IMR-90 (cell line): ENCODE data around the gene SP9. TPM values are rescaled to one million over a fixed set of nuclear protein-coding genes. Genes with fewer than 3 reads are reported as not detected.

Source experiments
- ATAC-seq: fragments of 200-7000 bp; cut with Tn5 transposase; 2 replicates; pipeline ENCODE4 v1.9.1; 2020; ENCODE audit warnings: low read depth, mild to moderate bottlenecking, moderate library complexity
- BruUV-seq: library from RNA; stranded (reverse); fragments of 400-500 nt; replicated peaks from 2 replicates; lab custom pipeline; 2021; lab: Mats Ljungman, UMichigan
- CTCF ChIA-PET: fragments of 300-600 bp; formaldehyde crosslinking; extraction: SDS; loops from one replicate; lab custom pipeline; 2021; ENCODE audit warnings: antibody characterized with exemption; lab: Yijun Ruan, JAX
- POLR2A ChIA-PET: fragments of 300-600 bp; sonication (Branson Sonifier 250); formaldehyde crosslinking; loops from one replicate; lab custom pipeline; 2022; ENCODE audit warnings: antibody characterized with exemption; ENCODE audit not compliant: unreplicated experiment; lab: Charles Lee
- DNase-seq: peaks from one replicate; pipeline ENCODE4 v3.0.0; 2013
- H2AFZ ChIP-seq: replicated peaks from 2 replicates; pipeline ENCODE3; 2013; ENCODE audit warnings: low read length, mild to moderate bottlenecking; ENCODE audit not compliant: poor library complexity
- H2AK5ac ChIP-seq: 2 replicates; pipeline ENCODE4 v1.6.1; 2013; ENCODE audit warnings: low read depth, low read length, inconsistent platforms
- H2AK9ac ChIP-seq: replicated peaks from 2 replicates; pipeline ENCODE3; 2013; ENCODE audit warnings: mild to moderate bottlenecking, low read depth, low read length, moderate library complexity; ENCODE audit not compliant: poor library complexity
- H2BK120ac ChIP-seq: 2 replicates; pipeline ENCODE4 v1.6.1; 2013; ENCODE audit warnings: low read depth, low read length, inconsistent platforms
- H2BK15ac ChIP-seq: 3 replicates; pipeline ENCODE4 v1.6.1; 2013; ENCODE audit warnings: low read depth, low read length, inconsistent platforms
- H2BK20ac ChIP-seq: 2 replicates; pipeline ENCODE4 v1.6.1; 2013; ENCODE audit warnings: low read depth, mild to moderate bottlenecking, inconsistent platforms, low read length, moderate library complexity
- H2BK5ac ChIP-seq: 2 replicates; pipeline ENCODE4 v1.6.1; 2013; ENCODE audit warnings: mild to moderate bottlenecking, low read depth, low read length, inconsistent platforms; ENCODE audit not compliant: poor library complexity, severe bottlenecking
- H3K14ac ChIP-seq: replicated peaks from 2 replicates; pipeline ENCODE4 v1.6.1; 2013; ENCODE audit warnings: low read depth, low read length, inconsistent platforms
- H3K18ac ChIP-seq: 2 replicates; pipeline ENCODE4 v1.6.1; 2013; ENCODE audit warnings: low read depth, low read length, control low read depth
- H3K23ac ChIP-seq: 2 replicates; pipeline ENCODE4 v1.6.1; 2013; ENCODE audit warnings: low read depth, low read length, inconsistent platforms
- H3K27ac ChIP-seq: 2 replicates; pipeline ENCODE4 v1.5.1; 2013; ENCODE audit warnings: mild to moderate bottlenecking, control low read depth, low read length; ENCODE audit not compliant: insufficient read depth
- H3K27me3 ChIP-seq: 2 replicates; pipeline ENCODE4 v1.6.1; 2013; ENCODE audit warnings: low read length; ENCODE audit not compliant: control insufficient read depth, insufficient read depth
- H3K36me3 ChIP-seq: 2 replicates; pipeline ENCODE4 v1.6.1; 2013; ENCODE audit warnings: low read length, mixed read lengths; ENCODE audit not compliant: control insufficient read depth, insufficient read depth
- H3K4ac ChIP-seq: 2 replicates; pipeline ENCODE4 v1.6.1; 2013; ENCODE audit warnings: low read depth, low read length, inconsistent platforms
- H3K4me1 ChIP-seq: 2 replicates; pipeline ENCODE4 v1.6.1; 2013; ENCODE audit warnings: low read length, mixed read lengths; ENCODE audit not compliant: control insufficient read depth, insufficient read depth
- H3K4me2 ChIP-seq: 2 replicates; pipeline ENCODE4 v1.6.1; 2013; ENCODE audit warnings: low read depth, mild to moderate bottlenecking, control low read depth, low read length, moderate library complexity
- H3K4me3 ChIP-seq: 2 replicates; pipeline ENCODE4 v1.5.1; 2013; ENCODE audit warnings: low read depth, mild to moderate bottlenecking, control low read depth, low read length, moderate library complexity; ENCODE audit not compliant: insufficient read depth
- H3K56ac ChIP-seq: 2 replicates; pipeline ENCODE4 v1.6.1; 2013; ENCODE audit warnings: low read length, inconsistent platforms; ENCODE audit not compliant: insufficient read depth; ENCODE audit errors: extremely low read depth
- H3K79me1 ChIP-seq, 2 experiments: 2 replicates each; pipeline ENCODE4 v1.6.1; 2013; ENCODE audit warnings: low read length in 2 of 2, inconsistent platforms in 1 of 2, low read depth in 1 of 2
- H3K9ac ChIP-seq: 2 replicates; pipeline ENCODE4 v1.6.1; 2013; ENCODE audit warnings: low read depth, low read length, control low read depth
- H3K9me1 ChIP-seq: 2 replicates; pipeline ENCODE4 v1.6.1; 2013; ENCODE audit warnings: low read length, inconsistent platforms; ENCODE audit not compliant: insufficient read depth
- H3K9me3 ChIP-seq: 2 replicates; pipeline ENCODE4 v1.6.1; 2013; ENCODE audit warnings: low read length; ENCODE audit not compliant: control insufficient read depth, insufficient read depth
- H4K20me1 ChIP-seq: 2 replicates; pipeline ENCODE4 v1.6.1; 2013; ENCODE audit warnings: low read length, inconsistent platforms; ENCODE audit not compliant: insufficient read depth
- H4K5ac ChIP-seq: 2 replicates; pipeline ENCODE4 v1.6.1; 2013; ENCODE audit warnings: mild to moderate bottlenecking, low read depth, low read length, control low read depth
- H4K8ac ChIP-seq, 2 experiments: 2 replicates each; pipeline ENCODE4 v1.6.1; 2013; ENCODE audit warnings: low read depth in 2 of 2, low read length in 2 of 2, control low read depth in 1 of 2, inconsistent platforms in 1 of 2
- H4K91ac ChIP-seq: 2 replicates; pipeline ENCODE4 v1.6.1; 2013; ENCODE audit warnings: low read depth, low read length, inconsistent platforms; ENCODE audit not compliant: insufficient read depth
- BHLHE40 ChIP-seq: fragments of 150-350 bp; IDR thresholded peaks from 2 replicates; pipeline ENCODE4 v1.6.1; 2016; ENCODE audit warnings: mild to moderate bottlenecking, low read depth, low read length
- CEBPB ChIP-seq: IDR thresholded peaks from 2 replicates; pipeline ENCODE4 v1.6.1; 2012; ENCODE audit warnings: low read depth, low read length, improper control_type of control experiment
- CHD1 ChIP-seq: IDR thresholded peaks from 2 replicates; pipeline ENCODE4 v1.6.1; 2012; ENCODE audit warnings: low read depth, low read length, improper control_type of control experiment
- FOS ChIP-seq: fragments of 150-350 bp; IDR thresholded peaks from 2 replicates; pipeline ENCODE4 v1.6.1; 2016; ENCODE audit warnings: low read depth, low read length
- MAFK ChIP-seq: IDR thresholded peaks from 2 replicates; pipeline ENCODE4 v1.6.1; 2012; ENCODE audit warnings: low read depth, low read length, improper control_type of control experiment
- MAZ ChIP-seq: IDR thresholded peaks from 2 replicates; pipeline ENCODE4 v1.6.1; 2012; ENCODE audit warnings: low read depth, mild to moderate bottlenecking, low read length, improper control_type of control experiment, moderate library complexity, borderline replicate concordance
- MXI1 ChIP-seq: IDR thresholded peaks from 2 replicates; pipeline ENCODE4 v1.6.1; 2012; ENCODE audit warnings: low read depth, mild to moderate bottlenecking, low read length, moderate library complexity, borderline replicate concordance
- NFE2L2 ChIP-seq: fragments of 150-350 bp; IDR thresholded peaks from 2 replicates; pipeline ENCODE4 v1.6.1; 2016; ENCODE audit warnings: low read depth, mild to moderate bottlenecking, low read length
- RCOR1 ChIP-seq: IDR thresholded peaks from 2 replicates; pipeline ENCODE4 v1.6.1; 2012; ENCODE audit warnings: mild to moderate bottlenecking, low read length, improper control_type of control experiment; ENCODE audit not compliant: insufficient replicate concordance
- SMC3 ChIP-seq: fragments of 150-350 bp; IDR thresholded peaks from 2 replicates; pipeline ENCODE4 v1.6.1; 2016; ENCODE audit warnings: low read depth, mild to moderate bottlenecking, antibody characterized with exemption, low read length, moderate library complexity
- USF2 ChIP-seq: fragments of 150-350 bp; IDR thresholded peaks from 2 replicates; pipeline ENCODE4 v1.6.1; 2017; ENCODE audit warnings: mild to moderate bottlenecking, antibody characterized with exemption, low read length, low read depth
- WGBS, 2 experiments: methylation state at CpG; one replicate each; pipeline versions ENCODE4 v1.1.5 to v1.1.7; 2013; ENCODE audit warnings: missing lambda C conversion rate in 2 of 2; ENCODE audit not compliant: insufficient read length in 1 of 2; ENCODE audit errors: extremely low coverage in 2 of 2; 5-methylcytosine and 5-hydroxymethylcytosine counted together
- dilution Hi-C: fragments of 300-500 bp; cut with HindIII; formaldehyde crosslinking; loops from one replicate; pipeline ENCODE4 v1.14.3; 2018; ENCODE audit warnings: low sequenced_read_pairs; ENCODE audit not compliant: unreplicated experiment
- in situ Hi-C: fragments of 300-500 bp; cut with MboI; formaldehyde crosslinking; loops from 3 replicates; pipeline ENCODE4 v1.14.3; 2019; ENCODE audit warnings: low sequenced_read_pairs, inconsistent platforms, mixed read lengths
- intact Hi-C: fragments of 100-400 bp; cut with micrococcal nuclease; formaldehyde crosslinking; loops from 2 replicates; pipeline ENCODE4 v1.10.0; 2022
- polyA plus RNA-seq, 3 experiments: library from polyadenylated mRNA; depleted of rRNA; stranded (reverse); fragments of >200 nt; gene quantifications; 2 replicates each; pipeline ENCODE4 v1.2.3, GENCODE V29; 2012; ENCODE audit warnings: low replicate concordance in 1 of 3
- total RNA-seq: library from RNA; depleted of rRNA; stranded (reverse); fragments of >200 nt; gene quantifications from 2 replicates; pipeline ENCODE4 v1.2.3, GENCODE V29; 2012
- TF ChIP-seq, protein P1 (sequence below): fragments of 150-350 bp; IDR thresholded peaks from 2 replicates; pipeline ENCODE4 v1.6.1; 2016; ENCODE audit warnings: low read depth, mild to moderate bottlenecking, low read length, moderate library complexity, borderline replicate concordance

Gene SP9
- total and polyA plus RNA-seq, 2 of the 4 experiments (the other 2 are of a cell fraction), result not detected

- H3K56ac ChIP-seq, result no peak overlapping the region
Measured at GRCh38 chr2:174338147-174338605, 3.4 kb downstream of the SP9 start.

More at GRCh38 chr2:174338147-174338605, 3.4 kb downstream of the SP9 start:
- Histone ChIP-seq H3K9ac (no peak overlapping the region), H3K18ac (no peak overlapping the region), H3K9me3 (peaks cover 6% of the 10 kb centered on the region), H3K36me3 (no peaks in the 10 kb centered on the region), H2BK15ac (no peak overlapping the region), H3K14ac (no peak overlapping the region), H2BK120ac (no peak overlapping the region), H2BK20ac (no peak overlapping the region), H3K27me3 (peaks cover 87% of the 10 kb centered on the region), H4K8ac (no peak overlapping the region), H3K4ac (no peak overlapping the region), H2AK5ac (no peak overlapping the region), H3K4me1 (peaks cover 10% of the 10 kb centered on the region), H2AK9ac (no peak overlapping the region), H3K27ac (no peak overlapping the region), H3K4me2 (no peak overlapping the region), H2BK5ac (no peak overlapping the region), H3K23ac (no peak overlapping the region), H4K20me1 (peaks cover 34% of the 10 kb centered on the region; the same call in 1 of the 2 replicates), H3K79me1 (no peaks in the 10 kb centered on the region), H4K91ac (no peak overlapping the region), H2AFZ (no peak overlapping the region), H3K4me3 (no peak overlapping the region), H3K9me1 (no peaks in the 10 kb centered on the region), H4K5ac (no peak overlapping the region)
- no peak for TF ChIP-seq USF2
- TF ChIP-seq CEBPB, result no peak
- TF ChIP-seq RCOR1, result no peak
- TF ChIP-seq NFE2L2, result no peak
- no peak for TF ChIP-seq CHD1
- no peak for TF ChIP-seq FOS
- no peak for TF ChIP-seq SMC3
- TF ChIP-seq MAZ, result no peak
- no peak for TF ChIP-seq MAFK
- TF ChIP-seq MXI1, result no peak
- TF ChIP-seq, protein P1, sequence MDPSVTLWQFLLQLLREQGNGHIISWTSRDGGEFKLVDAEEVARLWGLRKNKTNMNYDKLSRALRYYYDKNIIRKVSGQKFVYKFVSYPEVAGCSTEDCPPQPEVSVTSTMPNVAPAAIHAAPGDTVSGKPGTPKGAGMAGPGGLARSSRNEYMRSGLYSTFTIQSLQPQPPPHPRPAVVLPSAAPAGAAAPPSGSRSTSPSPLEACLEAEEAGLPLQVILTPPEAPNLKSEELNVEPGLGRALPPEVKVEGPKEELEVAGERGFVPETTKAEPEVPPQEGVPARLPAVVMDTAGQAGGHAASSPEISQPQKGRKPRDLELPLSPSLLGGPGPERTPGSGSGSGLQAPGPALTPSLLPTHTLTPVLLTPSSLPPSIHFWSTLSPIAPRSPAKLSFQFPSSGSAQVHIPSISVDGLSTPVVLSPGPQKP, result no peak
- no peak for TF ChIP-seq BHLHE40
- CTCF ChIA-PET, result interaction anchor here (0.7 kb wide), 1 partner anchor 261 kb away, joined by 5 read pairs; no protein-coding TSS in a partner anchor
- in situ Hi-C loops, result loop anchor here (25.0 kb wide), 2 partner anchors 751 to 1526 kb away; no protein-coding TSS in a partner anchor
- dilution Hi-C loops, result no loop called here
- no TSS peak for BruUV-seq
- DNase-seq (no peak), ATAC-seq (no peak)
- POLR2A ChIA-PET, result no interaction called here
- WGBS, 2 experiments, result no CpG with 5 or more reads among the region's 7 CpGs
- intact Hi-C loops, result loop anchor here (5.0 kb wide), 1 partner anchor 286 kb away; no protein-coding TSS in a partner anchor
